HepG2 (cell line): ENCODE measurements around the gene QTRT2. TPM values are rescaled to one million over a fixed set of nuclear protein-coding genes. Genes with fewer than 3 reads are reported as not detected.

Source experiments
- ASH2L ChIP-seq: fragments of 300-600, 200-600 bp; sonication (generic); IDR thresholded peaks from 2 replicates; pipeline ENCODE4 v1.7.0; 2017; ENCODE audit warnings: low read depth, mild to moderate bottlenecking, moderate library complexity, mixed read lengths, low read length; ENCODE audit not compliant: insufficient read length
- FOXA3 ChIP-seq: IDR thresholded peaks from 2 replicates; pipeline ENCODE4 v1.6.1; 2016; ENCODE audit warnings: missing genetic modification reagents, missing compliant biosample characterization
- GABPA ChIP-seq, 2 experiments: IDR thresholded peaks; 2 replicates each; pipeline ENCODE4 v1.6.1; 2011 to 2016; ENCODE audit warnings: low read depth in 2 of 2, low read length in 1 of 2, missing biosample characterization in 1 of 2, missing genetic modification characterization in 1 of 2
- KDM2A ChIP-seq: sonication (generic); formaldehyde crosslinking; IDR thresholded peaks from 2 replicates; pipeline ENCODE4 v1.4.0; 2020; ENCODE audit warnings: low read depth, missing genetic modification reagents, borderline replicate concordance
- KDM5A ChIP-seq: fragments of 200-600 bp; sonication (generic); IDR thresholded peaks from 2 replicates; pipeline ENCODE4 v1.7.0; 2018; ENCODE audit warnings: antibody characterized with exemption, mild to moderate bottlenecking, low read length, borderline replicate concordance
- KDM5B ChIP-seq: sonication (generic); formaldehyde crosslinking; IDR thresholded peaks from 2 replicates; pipeline ENCODE4 v1.4.0; 2020; ENCODE audit warnings: missing genetic modification reagents, mild to moderate bottlenecking, borderline replicate concordance
- RFX3 ChIP-seq: IDR thresholded peaks from 2 replicates; pipeline ENCODE4 v1.6.1; 2016; ENCODE audit warnings: missing biosample characterization, missing genetic modification reagents
- SNAPC2 ChIP-seq: sonication (generic); formaldehyde crosslinking; IDR thresholded peaks from 2 replicates; pipeline ENCODE4 v1.8.1; 2022; ENCODE audit warnings: mild to moderate bottlenecking, missing genetic modification reagents
- THYN1 ChIP-seq: sonication (generic); formaldehyde crosslinking; IDR thresholded peaks from 2 replicates; pipeline ENCODE4 v1.8.1; 2023; ENCODE audit warnings: low read depth, mild to moderate bottlenecking, moderate library complexity, missing genetic modification reagents, borderline replicate concordance
- TMF1 ChIP-seq: sonication (generic); formaldehyde crosslinking; IDR thresholded peaks from 2 replicates; pipeline ENCODE4 v1.8.1; 2022; ENCODE audit warnings: low read depth, missing genetic modification reagents
- TSC22D2 ChIP-seq: sonication (generic); formaldehyde crosslinking; IDR thresholded peaks from 2 replicates; pipeline ENCODE4 v1.5.1; 2020; ENCODE audit warnings: missing genetic modification reagents, mild to moderate bottlenecking, borderline replicate concordance
- YEATS4 ChIP-seq: sonication (generic); formaldehyde crosslinking; IDR thresholded peaks from 2 replicates; pipeline ENCODE4 v1.4.0; 2020; ENCODE audit warnings: missing genetic modification reagents, borderline replicate concordance
- YY1 ChIP-seq: IDR thresholded peaks from 2 replicates; pipeline ENCODE4 v1.6.1; 2011; ENCODE audit warnings: low read length, low read depth, moderate library complexity, mild to moderate bottlenecking; ENCODE audit not compliant: insufficient read depth, insufficient replicate concordance
- ZFP36L2 ChIP-seq: sonication (generic); formaldehyde crosslinking; IDR thresholded peaks from 2 replicates; pipeline ENCODE4 v1.4.0; 2020; ENCODE audit warnings: missing genetic modification reagents
- ZNF530 ChIP-seq: sonication (generic); formaldehyde crosslinking; IDR thresholded peaks from 2 replicates; pipeline ENCODE4 v1.5.0; 2020; ENCODE audit warnings: low read depth, mild to moderate bottlenecking, missing genetic modification reagents
- ZNF878 ChIP-seq: sonication (generic); formaldehyde crosslinking; IDR thresholded peaks from 2 replicates; pipeline ENCODE4 v1.8.1; 2023; ENCODE audit warnings: mild to moderate bottlenecking, missing genetic modification reagents, moderate library complexity
- ZSCAN22 ChIP-seq: sonication (generic); formaldehyde crosslinking; IDR thresholded peaks from 2 replicates; pipeline ENCODE4 v1.4.0; 2020; ENCODE audit warnings: mild to moderate bottlenecking, missing genetic modification reagents
- polyA plus RNA-seq, 8 experiments: library from polyadenylated mRNA; depleted of rRNA in 3 of 8; stranded (reverse) in 7 of 8; unstranded in 1 of 8; fragments of >200 nt; fragmentation: Illumina TruSeq in 4 of 8; extraction: Trizol in 4 of 8; gene quantifications; 2 replicates each; pipeline versions ENCODE4 v1.2.1 to v1.2.3, GENCODE V29; 2011 to 2016; ENCODE audit warnings: low read depth in 4 of 8, missing spikeins in 1 of 8, mixed read lengths in 1 of 8; ENCODE audit not compliant: insufficient read depth in 1 of 8
- total RNA-seq, 5 experiments: library from RNA; depleted of rRNA; stranded (reverse); fragments of >200 nt; fragmentation: Illumina TruSeq; extraction: Trizol; gene quantifications; 2 replicates each; pipeline ENCODE4 v1.2.3, GENCODE V29; 2016; ENCODE audit warnings: low read depth in 1 of 5
- TF ChIP-seq, protein P1 (sequence below): IDR thresholded peaks from 2 replicates; pipeline ENCODE4 v1.6.1; 2018; ENCODE audit warnings: missing genetic modification reagents
- TF ChIP-seq, protein P2 (sequence below): sonication (generic); formaldehyde crosslinking; conservative IDR thresholded peaks from 2 replicates; pipeline ENCODE4 v1.4.0; 2020; ENCODE audit warnings: mild to moderate bottlenecking, missing genetic modification reagents, moderate library complexity

The QTRT2 gene
- total and polyA plus RNA-seq, 2 of the 13 experiments (the other 11 are each of a cell fraction or from before 2014, with no cell fraction given), result 7.1 to 33.4 TPM

DNA sequence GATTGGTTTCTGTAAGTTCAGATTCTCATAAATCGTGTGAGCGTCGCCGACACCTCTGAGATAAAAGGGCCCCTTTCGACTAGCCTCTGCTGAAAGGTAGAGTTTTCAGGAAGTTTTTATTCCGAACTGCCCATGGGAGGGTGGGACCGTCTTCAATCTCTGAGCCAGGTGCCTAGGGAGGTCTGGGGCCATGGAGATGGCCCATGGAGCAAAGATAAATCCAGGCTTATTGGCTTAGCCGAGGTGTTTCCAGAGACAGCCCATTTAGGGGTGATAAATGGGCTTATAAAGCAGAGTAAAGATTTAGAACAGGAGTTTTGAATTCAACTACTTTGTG, 442 bp downstream of the QTRT2 start (continued):
- TF ChIP-seq, protein P1, sequence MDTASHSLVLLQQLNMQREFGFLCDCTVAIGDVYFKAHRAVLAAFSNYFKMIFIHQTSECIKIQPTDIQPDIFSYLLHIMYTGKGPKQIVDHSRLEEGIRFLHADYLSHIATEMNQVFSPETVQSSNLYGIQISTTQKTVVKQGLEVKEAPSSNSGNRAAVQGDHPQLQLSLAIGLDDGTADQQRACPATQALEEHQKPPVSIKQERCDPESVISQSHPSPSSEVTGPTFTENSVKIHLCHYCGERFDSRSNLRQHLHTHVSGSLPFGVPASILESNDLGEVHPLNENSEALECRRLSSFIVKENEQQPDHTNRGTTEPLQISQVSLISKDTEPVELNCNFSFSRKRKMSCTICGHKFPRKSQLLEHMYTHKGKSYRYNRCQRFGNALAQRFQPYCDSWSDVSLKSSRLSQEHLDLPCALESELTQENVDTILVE, result 0 out of 2 replicates have a peak, but pooled peaks have one; percentile 7
- TF ChIP-seq ASH2L (peak; percentile 13), RFX3 (CRISPR knock-in tag) (no peak), TMF1 (no peak), GABPA (IDR thresholded peaks at IDR 0.05; ENCODE audit: low read depth, low read length) (no peak), GABPA (CRISPR knock-in tag; IDR thresholded peaks at IDR 0.05; ENCODE audit: low read depth) (no peak), KDM2A (CRISPR knock-in tag) (no peak), KDM5B (CRISPR knock-in tag) (0 out of 2 replicates have a peak, but pooled peaks have one; percentile 7), YEATS4 (CRISPR knock-in tag) (no peak), THYN1 (CRISPR knock-in tag) (no peak), TSC22D2 (CRISPR knock-in tag) (0 out of 2 replicates have a peak, but pooled peaks have one; percentile 13), FOXA3 (no peak), ZSCAN22 (CRISPR knock-in tag) (no peak), ZNF530 (CRISPR knock-in tag) (no peak), YY1 (no peak), ZFP36L2 (CRISPR knock-in tag) (no peak), SNAPC2 (no peak), KDM5A (peak; percentile 51; the same call in 1 of the 2 replicates), ZNF878 (CRISPR knock-in tag) (peak; percentile 78; the same call in 1 of the 2 replicates)
- TF ChIP-seq, protein P2, sequence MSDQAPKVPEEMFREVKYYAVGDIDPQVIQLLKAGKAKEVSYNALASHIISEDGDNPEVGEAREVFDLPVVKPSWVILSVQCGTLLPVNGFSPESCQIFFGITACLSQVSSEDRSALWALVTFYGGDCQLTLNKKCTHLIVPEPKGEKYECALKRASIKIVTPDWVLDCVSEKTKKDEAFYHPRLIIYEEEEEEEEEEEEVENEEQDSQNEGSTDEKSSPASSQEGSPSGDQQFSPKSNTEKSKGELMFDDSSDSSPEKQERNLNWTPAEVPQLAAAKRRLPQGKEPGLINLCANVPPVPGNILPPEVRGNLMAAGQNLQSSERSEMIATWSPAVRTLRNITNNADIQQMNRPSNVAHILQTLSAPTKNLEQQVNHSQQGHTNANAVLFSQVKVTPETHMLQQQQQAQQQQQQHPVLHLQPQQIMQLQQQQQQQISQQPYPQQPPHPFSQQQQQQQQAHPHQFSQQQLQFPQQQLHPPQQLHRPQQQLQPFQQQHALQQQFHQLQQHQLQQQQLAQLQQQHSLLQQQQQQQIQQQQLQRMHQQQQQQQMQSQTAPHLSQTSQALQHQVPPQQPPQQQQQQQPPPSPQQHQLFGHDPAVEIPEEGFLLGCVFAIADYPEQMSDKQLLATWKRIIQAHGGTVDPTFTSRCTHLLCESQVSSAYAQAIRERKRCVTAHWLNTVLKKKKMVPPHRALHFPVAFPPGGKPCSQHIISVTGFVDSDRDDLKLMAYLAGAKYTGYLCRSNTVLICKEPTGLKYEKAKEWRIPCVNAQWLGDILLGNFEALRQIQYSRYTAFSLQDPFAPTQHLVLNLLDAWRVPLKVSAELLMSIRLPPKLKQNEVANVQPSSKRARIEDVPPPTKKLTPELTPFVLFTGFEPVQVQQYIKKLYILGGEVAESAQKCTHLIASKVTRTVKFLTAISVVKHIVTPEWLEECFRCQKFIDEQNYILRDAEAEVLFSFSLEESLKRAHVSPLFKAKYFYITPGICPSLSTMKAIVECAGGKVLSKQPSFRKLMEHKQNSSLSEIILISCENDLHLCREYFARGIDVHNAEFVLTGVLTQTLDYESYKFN, result no peak
